ENCODE data around the gene DDI2.
"Not testable (repeated sequence)": the region's sequence is repeated elsewhere in the genome, so short reads cannot be mapped to it uniquely, and the experiment has no call there.

Gene DDI2

DNA sequence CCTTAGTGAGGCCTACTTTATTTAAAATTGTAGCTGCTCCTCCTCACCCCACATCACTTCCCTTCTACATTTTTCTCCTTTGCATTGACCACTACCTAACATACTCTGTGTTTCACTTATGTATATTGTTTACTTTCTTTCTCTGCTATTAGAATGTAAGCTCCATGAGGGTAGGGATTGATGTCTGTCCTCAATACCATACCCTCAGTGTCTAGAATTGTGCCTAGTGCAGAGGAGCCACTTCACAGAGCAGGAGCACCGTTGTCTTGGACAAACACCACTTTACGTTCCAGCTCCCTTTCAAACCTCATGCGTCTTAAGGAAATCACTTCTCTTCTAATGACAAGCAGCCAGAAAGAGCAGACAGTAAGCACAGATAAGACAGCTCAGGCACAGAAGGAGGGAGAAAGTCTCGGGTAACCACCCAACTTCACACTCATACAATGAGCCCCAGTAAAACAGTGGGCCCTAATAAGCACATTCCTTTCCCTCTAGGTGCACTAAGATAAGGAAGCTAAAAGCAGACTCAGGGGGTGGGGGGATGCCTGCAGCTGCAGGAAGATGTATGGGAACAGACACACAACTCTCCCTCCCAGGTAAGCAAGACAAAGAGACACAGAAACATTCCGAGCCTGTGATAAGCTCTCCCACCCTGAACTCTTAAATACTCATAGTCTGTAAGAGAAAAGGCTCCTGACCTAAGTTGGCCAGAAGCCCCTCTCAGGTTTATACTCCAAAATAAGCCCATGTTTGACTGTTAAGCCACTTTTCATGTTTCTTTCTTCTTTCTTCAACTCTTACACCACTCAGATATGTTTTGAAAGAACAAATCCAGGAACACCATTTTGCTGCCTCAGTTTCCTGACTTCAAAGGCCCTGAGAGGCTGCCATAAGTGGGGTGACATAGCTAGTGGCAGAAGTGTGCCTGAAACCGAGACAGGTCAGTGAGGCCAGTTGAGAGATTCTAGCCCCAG lies 59.7 kb downstream of the DDI2 start:
- in situ Hi-C loops (cut with MboI; ENCODE audit: low sequenced_read_pairs) = no loop called here

DNA sequence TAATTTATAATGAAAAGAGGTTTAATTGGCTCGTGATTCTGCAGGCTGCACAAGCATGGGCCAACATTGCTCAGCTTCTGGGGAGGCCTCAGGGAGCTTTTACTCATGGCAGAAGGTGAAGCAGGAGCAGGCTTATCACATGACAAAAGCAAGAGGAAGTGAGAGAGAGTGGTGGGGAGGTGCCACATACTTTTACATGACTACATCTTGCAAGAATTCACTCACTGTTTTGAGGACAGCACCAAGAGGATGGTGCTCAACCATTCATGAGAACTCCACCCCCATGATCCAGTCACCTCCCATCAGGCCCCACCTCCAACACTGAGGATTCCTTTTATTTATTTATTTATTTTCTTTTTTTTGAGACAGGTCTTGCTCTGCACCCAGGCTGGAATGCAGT lies 61.3 kb downstream of the DDI2 start:
- in situ Hi-C loops (cut with MboI; ENCODE audit: low sequenced_read_pairs) = no loop called here

DNA sequence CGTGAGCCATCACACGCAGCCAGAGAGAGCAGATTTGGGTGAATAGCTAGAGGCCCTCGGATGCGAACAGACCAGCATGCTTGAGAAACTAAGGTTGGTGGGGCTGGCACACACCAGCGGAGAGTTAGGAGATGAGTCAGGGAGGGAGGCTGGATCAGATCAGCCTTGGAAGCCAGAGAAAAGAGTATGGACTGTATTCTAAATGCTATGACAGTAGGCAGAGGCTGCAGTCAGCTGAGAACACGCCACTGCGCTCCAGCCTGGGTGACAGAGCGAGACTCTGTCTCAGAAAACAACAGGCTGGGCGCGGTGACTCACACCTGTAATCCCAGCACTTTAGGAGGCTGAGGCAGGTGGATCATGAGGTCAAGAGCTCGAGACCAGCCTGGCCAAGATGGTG lies 62.9 kb downstream of the DDI2 start:
- in situ Hi-C loops (cut with MboI; ENCODE audit: low sequenced_read_pairs) = no loop called here

DNA sequence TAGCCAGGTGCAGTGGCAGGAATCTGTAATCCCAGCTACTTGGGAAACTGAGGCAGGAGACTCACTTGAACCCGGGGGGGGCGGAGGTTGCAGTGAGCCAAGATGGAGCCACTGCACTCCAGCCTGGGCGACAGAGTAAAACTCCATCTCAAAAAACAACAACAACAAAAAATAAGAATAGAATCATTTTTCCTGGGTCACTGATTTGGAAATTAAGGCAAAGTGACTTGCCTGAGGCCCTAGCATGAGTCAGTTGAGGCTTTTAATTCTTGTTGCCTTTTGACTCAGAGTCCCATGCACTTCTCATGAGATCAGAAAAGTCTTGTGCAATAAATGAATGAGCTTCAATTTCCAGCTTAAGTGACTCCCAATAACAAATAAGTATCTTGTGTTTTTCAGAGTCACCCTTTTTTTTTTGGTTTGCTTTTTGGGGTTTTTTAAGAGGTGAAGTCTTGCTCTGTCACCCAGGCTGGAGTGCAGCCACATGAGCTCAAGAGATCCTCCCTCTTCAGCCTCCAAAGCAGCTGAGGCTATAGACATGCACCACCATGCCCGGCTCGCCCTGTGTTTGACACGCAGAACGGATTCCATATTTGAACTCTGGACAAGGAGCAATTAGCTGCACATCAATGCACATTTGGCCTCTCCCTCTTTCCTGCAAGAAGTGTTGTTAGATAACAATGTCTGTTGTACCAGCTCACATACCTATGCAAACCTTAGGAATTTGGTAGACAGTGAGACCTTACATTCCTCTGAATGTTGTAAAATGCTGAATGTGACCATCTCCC lies 63.5 kb downstream of the DDI2 start:
- in situ Hi-C loops (cut with MboI; ENCODE audit: low sequenced_read_pairs) = no loop called here

DNA sequence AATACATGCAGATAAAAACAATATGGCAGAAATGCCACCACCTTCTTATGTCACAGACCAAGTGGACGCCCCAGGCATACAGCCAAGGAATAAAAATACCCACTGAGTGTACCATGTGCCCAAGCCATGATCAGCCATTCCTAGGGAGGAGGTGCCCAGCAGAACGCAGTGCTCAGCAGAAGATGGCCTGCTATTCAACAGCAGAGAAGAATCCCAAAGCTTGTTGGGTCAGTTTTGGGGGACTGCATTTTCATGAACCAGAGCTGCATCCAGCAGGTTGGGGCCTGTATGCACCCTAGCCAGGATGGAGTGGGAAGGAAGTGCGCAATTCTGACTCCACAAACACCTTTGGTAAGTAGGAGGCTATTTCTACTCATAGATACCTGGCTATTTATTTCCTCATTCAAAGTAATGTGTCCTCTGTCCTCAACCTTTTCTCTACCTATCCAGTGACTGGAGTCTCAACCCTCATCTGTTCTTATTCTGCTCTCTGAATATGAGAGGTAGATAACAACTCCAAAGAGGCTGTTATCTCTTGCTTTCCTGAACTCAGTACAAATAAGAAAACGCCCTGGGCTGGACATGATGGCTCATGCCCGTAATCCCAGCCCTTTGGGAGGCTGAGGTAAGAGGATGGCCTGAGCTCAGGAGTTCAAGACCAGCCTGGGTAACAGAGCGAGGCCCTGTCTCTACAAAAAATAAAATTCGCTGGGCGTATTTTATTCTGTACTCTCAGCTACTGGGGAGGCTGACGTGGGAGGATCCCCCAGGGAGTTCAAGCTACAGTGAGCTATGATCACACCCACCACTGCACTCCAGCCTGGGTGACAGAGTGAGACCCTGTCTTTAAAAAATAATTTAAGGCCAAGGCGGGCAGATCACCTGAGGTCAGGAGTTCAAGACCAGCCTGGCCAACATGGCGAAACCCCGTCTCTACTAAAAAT lies 64.4 kb downstream of the DDI2 start:
- in situ Hi-C loops (cut with MboI; ENCODE audit: low sequenced_read_pairs) = no loop called here

DNA sequence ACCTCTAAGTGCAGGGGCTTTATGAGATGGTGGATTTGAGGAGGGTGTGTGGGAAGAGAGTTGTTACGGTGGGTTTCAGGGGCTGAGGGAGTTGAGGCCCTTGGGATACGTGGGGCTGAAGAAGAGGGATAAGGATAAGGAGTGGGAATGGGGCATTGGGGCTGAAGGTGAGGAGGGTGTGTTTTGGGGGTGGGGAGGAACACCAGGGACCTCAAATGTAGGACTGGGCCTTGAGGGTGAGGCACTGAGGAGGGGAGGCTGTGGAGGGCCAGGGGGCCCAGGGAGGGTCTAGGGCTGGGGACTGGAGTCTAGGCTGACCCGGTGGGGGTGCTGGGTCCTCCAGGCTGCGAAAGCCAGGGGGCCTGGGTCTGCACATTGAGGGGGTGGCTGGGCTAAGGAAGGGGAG lies 65.7 kb downstream of the DDI2 start:
- in situ Hi-C loops (cut with MboI; ENCODE audit: low sequenced_read_pairs) = no loop called here

DNA sequence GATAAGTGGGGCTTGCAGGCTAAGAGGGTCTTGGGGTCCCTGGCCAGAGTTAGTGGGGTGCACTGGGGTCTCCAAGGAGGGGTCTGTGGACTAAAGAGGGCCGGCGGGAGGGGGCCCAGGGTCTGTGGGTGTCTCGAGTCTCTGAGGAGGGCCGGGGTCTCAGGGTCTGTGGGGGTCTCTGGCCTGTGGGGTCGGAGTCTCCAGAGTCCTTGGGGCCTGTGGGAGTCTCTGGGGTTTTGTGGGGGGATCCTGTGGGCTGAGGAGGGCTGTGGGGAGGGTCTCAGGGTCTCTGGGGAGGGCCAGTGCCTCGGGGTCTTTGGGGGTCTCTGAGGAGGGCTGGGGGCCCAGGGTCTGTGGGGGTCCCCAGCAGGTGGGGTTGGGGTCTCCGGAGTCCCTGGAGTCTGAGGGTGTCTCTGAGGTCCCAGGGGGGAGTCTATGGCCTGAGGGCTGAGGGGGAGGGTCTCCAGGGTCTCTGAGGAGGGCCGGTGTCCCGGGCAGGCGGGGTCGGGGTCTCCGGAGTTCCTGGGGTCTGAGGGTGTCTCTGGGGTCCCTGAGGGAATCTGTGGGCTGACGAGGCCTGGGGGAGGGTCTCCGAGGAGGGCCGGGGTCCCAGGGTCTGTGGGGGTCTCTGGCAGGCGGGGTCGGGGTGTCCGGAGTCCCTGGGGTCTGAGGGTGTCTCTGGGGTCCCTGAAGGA lies 66.2 kb downstream of the DDI2 start:
- in situ Hi-C loops (cut with MboI; ENCODE audit: low sequenced_read_pairs) = no loop called here

DNA sequence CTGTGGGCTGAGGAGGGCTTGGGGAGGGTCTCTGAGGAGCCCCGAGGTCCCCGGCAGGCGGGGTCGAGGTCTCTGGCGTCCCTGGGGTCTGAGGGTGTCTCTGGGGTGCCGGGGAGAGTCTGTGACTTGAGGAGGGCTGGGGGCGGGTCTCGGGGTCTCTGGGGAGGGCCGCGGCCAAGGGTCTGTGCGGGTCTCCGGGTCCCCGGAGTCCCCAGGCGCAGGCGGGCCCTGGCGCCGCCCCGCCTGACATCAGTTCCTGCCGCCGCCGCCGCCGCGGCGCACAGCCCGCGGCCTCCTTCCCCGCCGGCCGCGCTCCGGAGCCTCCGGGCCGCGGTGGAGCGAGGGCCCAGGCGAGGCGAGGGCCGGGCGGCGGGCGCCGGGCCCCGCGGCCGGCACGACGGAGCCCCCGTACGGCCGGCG lies 66.8 kb downstream of the DDI2 start, which contains the start of gene PLEKHM2:
Gene PLEKHM2 (plus strand): TSS at position 279 of the 420 bp plus-strand sequence. CDS start 239 bp downstream, outside the sequence.
- in situ Hi-C loops (cut with MboI; ENCODE audit: low sequenced_read_pairs) = no loop called here

DNA sequence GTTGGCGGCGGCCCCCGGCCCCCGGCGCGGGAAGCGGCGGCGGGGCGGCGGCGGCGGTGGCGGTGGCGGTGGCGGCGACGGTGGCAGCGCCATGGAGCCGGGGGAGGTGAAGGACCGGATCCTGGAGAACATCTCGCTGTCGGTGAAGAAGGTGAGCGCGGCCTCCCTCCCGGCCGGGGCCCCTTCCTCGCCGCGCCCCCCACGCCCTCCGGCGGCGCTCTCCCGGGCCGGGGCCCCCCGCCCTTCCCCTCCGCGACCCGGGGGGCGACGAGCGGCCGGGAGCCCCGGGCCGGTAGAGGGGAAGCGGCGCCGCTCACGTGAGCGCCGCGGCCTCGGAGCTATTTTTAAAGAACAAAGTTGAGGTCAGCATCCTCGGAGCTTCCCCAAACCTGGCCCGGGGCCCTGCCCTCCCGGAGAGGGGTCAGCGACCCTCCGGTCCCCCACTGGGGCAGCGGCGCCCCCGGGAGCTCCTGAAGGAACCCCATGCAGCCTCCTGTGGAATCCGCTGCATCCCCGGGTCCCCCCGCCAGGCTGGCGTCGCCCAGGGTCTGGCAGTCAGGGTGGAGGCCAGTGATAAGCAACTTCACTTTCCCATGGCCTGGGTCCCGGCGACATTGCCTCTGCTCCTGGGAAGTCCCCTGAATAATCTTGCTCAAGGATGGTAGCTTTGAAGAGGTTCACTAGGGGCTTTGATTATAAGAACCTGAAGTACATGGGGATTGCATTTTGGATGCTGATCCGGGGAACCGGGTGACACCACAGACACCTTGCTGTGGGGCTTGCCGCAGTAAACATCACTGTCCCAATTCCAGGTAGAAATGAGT lies 67.4 kb downstream of the DDI2 start:
- in situ Hi-C loops (cut with MboI; ENCODE audit: low sequenced_read_pairs) = no loop called here

DNA sequence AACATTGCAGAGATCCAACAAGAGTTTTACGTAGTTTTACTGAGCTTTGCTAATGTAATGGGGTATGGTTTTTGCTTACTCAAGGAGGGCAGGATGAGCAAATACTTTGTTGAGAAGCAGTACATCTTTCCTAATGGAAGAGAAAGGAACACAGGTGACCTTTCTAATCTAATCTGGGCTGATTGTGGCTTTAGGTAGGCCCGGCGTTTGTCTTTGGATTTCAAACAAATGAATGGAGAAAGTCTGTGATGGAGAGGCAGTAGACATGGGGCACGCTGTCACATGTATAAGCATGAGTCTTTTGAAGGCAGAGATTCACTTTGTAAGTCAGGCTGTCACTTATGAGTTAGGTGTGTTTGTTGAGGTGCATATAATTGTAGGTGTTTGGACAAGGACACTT lies 68.6 kb downstream of the DDI2 start:
- in situ Hi-C loops (cut with MboI; ENCODE audit: low sequenced_read_pairs) = no loop called here

DNA sequence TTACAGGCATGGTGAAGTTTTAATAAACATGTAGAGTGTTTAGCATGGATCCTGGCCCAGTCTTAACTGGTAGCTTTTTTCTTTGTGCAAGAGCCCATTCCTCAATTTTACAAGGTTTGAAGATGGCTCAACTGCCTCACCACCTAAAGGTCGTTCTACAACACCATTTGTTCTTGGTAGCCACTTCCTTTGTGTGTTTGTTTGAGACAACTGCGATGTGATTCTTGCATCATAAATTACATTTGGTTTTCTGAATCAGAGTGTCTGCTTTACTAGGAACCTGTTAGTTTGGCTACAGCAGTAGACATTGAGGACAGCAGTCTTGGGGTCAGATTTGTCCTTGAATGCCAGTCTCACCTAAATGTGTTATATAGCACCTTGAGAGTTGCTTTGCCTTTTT lies 70.2 kb downstream of the DDI2 start:
- in situ Hi-C loops (cut with MboI; ENCODE audit: low sequenced_read_pairs) = no loop called here

DNA sequence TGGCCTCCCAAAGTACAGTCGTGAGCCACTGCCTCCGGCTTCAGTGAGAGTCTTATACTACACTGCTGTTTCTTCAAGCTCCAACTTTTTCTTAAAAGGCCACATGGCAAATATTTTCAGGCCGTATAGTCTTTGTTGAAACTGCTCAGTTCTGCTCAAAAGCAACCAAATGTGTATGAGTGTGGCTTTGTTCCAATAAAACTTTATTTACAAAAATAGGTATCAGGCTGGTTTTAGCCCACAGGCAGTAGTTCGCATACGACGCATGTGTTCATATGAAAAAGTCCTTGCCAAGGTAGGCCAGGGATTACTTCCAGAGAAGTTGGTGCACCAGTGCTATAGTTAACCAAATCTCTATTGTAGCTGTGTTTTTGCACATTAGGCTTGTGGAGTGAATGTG lies 73.1 kb downstream of the DDI2 start:
- in situ Hi-C loops (cut with MboI; ENCODE audit: low sequenced_read_pairs) = no loop called here

DNA sequence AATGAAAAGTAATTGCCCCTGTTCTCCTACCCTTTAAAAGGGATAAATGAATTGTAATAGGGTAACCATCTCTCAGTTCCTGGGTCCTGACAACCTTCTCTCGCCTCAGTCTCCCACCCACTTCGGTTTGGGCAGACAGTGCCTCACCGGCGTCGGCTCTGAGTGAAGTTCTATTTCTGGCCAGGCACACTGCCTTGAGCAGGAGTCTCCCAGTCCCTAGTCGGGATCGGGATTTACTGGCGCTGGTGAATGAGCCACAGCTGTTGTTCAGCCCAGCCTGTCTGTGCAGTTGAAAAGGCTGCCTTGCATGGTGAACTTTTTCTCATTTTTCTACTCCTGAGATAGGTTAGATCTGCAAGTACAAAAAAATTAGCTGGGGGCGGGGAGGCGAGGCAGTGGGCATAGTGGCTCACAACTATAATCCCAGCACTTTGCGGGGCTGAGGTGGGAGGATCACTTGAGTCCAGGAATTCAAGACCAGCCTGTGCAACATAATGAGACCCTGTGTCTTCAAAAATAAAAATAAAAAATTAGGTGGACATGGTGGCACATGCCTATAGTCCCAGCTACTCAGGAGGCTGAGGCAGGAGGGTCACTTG lies 74.3 kb downstream of the DDI2 start:
- in situ Hi-C loops (cut with MboI; ENCODE audit: low sequenced_read_pairs) = no loop called here

DNA sequence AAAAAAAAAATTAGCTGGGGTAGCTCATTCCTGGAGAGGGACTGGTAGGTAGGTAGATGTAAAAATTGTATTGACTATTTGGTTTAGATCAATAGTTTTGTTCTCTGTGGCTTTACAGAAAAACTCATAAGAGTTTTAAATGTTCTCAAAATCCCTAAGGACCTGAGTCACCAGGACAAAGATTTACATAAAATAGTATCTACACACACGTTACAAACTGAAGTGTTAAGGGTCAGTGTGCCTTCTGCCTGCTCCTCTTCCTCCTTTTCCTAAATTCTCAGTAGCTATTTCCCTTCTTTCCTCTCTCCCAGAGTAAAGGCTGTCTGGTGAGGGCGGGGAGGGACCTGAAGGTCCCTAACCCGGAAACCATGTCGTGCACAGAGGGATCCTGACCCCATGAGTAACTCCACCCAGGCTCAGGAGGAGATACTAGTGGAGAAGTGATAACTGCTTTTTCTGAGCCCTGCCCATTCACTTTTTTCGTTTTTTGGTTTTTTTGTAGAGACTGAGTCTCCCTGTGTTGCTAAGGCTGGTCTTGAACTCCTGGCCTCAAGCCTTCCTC lies 74.9 kb downstream of the DDI2 start:
- in situ Hi-C loops (cut with MboI; ENCODE audit: low sequenced_read_pairs) = no loop called here

DNA sequence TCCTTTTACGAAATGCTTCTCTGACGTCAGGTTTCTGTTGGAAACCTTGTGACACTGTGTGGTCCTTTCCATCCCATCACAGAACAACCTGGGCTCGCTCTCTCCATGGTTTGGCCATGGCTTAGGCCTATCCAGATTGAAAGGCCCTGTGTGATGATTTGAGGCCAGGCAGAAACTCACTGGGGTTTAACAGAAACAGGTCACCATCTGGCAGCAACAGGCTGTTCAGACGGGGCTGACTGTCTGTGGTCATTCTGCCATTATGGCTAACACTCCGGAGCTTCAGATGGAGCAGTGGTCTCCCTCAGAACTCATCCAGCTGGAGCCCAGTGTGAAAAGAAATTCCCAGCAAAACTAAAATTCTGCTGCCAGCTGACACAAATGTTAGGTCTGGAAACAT lies 76.1 kb downstream of the DDI2 start:
- in situ Hi-C loops (cut with MboI; ENCODE audit: low sequenced_read_pairs) = no loop called here

DNA sequence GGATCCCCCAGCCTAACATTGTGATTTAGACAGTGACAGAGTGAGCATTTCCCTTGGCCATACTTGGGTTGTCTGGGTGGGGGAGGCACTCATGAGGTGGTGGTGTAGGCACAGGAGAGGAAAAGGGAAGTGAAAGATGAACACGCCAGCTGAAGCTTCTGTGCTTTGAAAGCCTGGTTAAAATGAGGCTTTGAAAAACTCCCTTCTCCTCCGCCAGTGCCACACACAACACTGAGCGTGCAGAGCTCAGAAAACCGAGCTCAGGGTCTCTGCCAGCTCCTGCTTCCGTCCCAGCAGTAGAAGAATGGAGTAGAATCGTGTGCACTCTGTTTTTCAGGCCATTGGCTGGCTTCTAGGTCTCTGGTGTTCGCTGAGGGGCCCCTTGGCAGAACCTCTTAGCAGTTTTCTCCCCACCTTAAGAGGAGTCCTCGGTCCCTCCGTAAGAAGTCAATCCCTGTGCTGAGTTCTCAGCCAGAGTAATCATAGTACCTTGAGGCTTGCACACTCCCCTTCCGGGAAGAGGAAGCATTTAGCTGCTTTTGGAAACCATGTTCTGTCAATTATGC lies 79.8 kb downstream of the DDI2 start:
- in situ Hi-C loops (cut with MboI; ENCODE audit: low sequenced_read_pairs) = no loop called here

DNA sequence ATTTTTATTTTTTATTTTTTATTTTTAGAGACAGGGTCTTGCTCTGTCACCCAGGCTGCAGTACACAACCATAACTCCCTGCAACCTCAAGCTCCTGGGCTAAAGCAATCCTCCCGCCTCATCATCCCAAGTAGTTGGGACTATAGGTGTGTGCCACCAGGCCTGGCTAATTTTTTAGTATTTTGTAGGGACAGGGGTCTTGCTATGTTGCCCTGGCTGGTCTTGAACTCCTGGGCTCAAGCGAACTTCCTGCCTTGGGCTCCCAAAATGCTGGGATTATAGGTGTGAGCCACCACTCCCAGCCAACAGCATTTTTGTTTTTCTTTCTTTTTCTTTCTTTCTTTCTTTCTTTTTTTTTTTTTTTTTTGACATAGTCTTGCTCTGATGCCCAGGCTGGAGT lies 80.9 kb downstream of the DDI2 start:
- in situ Hi-C loops (cut with MboI; ENCODE audit: low sequenced_read_pairs) = no loop called here

DNA sequence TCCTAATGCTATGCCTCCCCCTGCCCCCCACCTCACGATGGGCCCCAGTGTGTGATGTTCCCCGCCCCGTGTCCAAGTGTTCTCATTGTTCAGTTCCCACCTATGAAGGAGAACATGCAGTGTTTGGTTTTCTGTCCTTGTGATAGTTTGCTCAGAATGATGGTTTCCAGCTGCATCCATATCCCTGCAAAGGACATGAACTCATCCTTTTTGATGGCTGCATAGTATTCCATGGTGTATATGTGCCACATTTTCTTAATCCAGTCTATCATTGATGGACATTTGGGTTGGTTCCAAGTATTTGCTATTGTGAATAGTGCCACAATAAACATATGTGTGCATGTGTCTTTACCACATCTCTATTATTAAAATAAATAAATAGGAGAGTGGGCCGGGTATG lies 82.1 kb downstream of the DDI2 start:
- in situ Hi-C loops (cut with MboI; ENCODE audit: low sequenced_read_pairs) = not testable (repeated sequence)
